NCI-H146 treated with DMSO at 0.1 percent for 48 hours (cell line): ENCODE results near the gene FNDC7.
"Not testable (repeated sequence)": the region's sequence is repeated elsewhere in the genome, so short reads cannot be mapped to it uniquely, and the experiment has no call there.

Source experiments
- DNase-seq: peaks from one replicate; lab custom pipeline; 2025; ENCODE audit not compliant: unreplicated experiment; lab: John Stamatoyannopoulos, UW

Gene FNDC7

DNA sequence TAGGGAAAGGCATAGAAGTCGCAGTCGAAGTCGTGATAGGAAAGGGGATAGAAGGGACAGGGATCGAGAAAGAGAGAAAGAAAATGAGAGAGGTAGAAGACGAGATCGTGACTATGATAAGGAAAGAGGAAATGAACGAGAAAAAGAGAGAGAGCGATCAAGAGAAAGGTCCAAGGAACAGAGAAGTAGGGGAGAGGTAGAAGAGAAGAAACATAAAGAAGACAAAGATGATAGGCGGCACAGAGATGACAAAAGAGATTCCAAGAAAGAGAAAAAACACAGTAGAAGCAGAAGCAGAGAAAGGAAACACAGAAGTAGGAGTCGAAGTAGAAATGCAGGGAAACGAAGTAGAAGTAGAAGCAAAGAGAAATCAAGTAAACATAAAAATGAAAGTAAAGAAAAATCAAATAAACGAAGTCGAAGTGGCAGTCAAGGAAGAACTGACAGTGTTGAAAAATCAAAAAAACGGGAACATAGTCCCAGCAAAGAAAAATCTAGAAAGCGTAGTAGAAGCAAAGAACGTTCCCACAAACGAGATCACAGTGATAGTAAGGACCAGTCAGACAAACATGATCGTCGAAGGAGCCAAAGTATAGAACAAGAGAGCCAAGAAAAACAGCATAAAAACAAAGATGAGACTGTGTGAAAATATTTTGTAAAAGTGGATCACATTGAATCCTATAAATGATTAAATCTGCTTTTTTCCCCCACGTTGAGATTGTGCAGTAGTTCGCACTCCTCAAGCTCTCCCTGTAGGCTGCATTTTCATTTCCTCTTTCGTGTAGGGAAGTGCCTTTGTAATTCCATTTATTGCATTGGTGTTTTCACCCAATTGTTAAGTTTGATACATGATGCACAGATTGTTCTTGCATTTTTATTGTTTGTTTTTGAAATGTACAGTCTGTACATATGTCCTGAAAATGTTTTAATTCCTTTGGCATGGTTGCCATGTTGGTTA is 13.1 kb upstream of the FNDC7 start:
- no peak for DNase-seq

DNA sequence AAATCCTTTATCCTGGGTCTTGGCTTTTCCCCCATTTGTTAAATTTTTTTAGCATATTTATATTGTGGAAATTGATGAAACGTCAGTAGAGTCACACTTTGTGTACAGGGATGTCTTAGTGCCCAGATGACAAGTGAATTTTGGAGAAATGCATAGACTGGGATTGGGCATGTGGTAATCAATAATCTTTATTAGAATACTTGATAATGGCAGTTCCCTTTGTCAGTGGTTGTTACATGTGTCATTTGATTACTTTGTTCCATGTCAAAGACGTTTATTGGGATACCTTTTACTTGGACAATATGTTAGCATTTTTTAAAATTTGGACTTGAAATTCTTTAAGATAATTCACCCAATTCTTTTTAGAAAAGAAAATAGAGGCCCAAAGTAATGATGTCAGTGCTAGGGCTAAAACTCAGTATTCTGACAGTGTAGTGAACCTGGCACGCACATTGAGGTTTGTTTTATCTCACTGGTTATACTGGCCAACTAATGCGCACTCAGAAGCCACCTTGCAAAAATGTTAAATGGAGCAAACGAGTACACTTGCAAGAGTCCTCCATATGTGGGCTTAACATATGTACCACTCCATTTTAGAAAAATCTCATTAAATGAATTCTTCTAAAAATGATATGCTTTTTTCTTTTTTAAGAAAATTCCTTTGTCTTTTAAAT is 11.4 kb upstream of the FNDC7 start:
- no peak for DNase-seq

DNA sequence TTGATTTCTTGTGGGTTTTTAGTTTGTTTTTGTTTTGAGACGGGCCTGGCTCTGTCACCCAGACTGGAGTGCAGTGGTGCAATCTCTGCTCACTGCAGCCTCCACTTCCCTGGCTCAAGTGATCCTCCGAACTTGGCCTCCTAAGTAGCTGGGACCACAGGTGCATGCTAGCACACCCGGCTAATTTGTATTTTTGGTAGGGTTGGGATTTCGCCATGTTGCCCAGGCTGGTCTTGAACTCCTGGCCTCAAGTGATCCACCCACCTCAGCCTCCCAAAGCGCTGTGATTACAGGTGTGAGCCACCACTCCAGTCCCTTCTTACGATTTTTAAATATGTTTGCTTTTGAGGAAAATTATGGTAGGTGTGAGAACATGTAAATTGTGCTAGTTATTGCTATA is 10.6 kb upstream of the FNDC7 start:
- not testable (repeated sequence) for DNase-seq

DNA sequence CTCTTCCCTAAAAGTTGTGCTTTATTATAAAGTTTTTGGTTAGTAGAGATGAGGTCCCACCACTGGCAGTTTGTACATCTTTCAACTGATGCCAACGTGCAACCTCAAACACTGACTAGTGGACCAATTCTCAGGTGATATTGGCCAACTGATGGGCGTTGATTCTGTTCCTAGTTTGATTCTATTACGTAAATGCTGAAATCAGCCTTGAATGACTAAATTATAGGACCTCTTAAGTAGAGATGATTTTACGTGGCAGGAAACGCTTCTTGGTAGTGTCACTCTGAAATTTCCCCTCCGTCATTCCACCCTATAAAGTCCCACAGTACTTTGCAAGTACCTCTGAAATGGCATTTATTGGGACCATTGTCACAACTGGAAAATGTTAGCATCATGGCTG is 8.8 kb upstream of the FNDC7 start:
- DNase-seq: no peak

DNA sequence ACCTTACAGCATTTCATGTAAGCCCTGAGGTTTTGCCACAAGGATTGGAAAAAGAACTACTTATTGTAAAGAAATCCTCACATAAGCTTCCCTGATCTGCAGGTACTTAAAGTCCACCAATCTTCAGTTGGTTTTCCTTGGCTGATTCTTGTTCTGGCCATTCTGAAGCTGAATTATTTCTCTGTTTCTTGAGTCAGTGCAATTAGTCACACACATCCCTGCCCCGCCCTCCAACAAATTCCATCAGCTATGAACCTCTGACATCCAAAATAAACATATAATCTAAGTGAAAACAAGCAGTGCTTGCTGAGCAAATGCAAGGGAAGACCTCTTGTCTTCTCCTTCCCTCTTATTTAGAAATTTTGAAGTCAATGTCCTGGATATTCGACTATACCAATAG is 8.2 kb upstream of the FNDC7 start:
- no peak for DNase-seq

DNA sequence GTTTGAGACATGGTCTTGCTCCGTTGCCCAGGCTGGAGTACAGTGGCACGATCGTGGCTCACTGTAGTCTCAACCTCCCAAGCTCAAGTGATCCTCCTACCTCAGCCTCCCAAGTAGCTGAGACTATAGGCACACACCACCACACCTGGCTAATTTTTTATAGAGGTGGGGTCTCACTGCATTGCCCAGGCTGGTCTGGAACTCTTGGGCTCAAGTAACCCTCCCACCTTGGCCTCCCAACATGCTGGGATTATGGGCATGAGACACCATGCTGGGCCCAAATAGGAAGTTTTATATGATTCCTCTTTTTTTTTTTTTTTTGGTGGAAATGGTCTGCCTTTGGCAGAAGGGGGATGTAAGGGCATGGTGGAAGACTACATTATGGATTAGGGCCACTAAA is 6.1 kb upstream of the FNDC7 start:
- no peak for DNase-seq

- DNase-seq: no peak
These were observed 3.7 kb upstream of the FNDC7 start for GRCh38 chr1:108708691-108709660.

DNA sequence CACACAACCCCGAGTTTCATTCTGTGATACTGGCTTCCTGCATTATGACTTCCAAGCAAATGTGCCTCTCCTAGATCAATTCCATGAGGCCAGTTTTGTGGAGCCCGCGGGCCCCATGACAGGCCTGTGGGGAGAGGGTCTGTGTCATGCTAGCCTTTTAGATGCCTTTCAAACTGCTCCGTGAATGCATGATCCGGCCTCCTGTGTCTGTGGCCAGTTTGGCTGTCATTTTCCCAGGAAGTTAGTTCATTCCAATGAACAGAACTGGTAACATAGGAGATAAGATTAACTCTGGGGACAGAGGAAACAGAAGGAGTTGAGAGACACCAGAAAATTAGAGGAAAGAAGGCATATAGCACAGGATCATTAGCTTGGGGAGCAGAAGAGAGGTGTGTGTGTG is 3.2 kb downstream of the FNDC7 start:
- DNase-seq: no peak

DNA sequence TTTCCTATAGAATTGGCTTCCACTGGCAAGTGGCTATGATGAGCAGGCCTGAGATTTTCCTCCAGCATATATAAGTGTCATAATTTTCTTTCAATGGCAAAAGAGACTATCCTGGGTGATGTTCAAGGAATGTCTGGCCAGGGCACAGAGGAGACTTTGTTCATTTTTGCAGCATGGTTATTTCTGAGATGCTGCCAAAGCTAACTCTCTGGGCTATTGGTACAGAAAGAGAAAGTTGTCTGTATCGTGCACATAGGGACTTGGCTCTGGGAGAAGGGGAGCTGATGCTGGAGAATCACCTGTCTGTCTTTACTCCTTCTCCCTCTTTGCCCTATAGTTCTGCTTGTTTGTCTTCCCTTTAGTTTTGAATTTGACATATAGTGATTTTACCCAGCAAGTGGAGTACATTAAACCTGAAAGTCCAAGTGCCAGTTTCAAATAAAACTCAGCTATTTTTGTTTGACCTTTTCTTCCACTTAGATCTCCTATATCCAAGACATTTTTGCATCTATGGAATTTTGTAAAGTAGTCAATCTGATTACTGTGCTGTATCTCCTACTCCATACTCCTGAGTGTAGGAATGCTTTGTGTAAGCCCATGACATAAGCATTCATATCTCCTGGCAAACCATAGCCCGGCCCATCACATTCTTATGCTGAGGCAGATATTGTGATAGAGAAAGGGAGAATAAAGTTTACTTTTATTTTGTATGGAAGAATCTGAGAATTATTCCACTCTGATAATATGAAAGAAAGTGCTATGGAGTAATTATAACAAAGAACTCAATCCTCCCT is 3.9 kb downstream of the FNDC7 start:
- no peak for DNase-seq

GRCh38 chr1:108717774-108718316 is 5.1 kb downstream of the FNDC7 start:
- no peak for DNase-seq

DNA sequence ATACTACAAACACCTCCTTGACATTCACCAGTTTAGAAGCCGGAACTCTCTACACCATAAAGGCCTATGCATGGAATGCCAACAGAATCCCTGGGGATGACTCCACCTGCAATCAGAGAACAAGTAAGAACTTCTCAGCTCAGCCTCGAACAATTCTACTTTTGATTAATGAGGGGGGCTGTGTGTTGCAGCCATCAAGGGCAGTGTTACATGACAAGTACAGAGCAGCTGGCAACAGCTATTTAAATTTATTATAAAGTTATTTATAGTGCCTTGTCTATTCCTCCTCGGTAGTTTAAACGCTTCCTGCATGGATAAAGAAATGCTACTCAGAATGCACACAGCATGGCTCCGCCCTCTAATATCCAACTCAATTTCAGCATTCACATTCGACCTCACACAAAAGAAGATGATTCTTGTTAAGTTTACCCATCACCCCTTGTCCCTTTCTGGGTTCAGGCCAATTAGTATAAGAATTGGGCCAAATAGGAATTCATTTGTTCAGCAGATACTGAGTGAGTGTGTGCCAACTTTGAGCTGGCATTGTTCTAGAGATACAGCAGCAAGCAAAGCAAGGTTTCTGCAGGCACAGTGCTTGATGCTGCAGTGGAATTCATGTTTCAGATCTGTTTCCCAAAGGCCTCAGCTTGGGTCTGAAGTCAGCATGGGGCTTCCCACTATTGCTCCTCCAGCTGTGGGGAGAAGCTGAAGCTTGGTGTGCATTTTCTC is 6.4 kb downstream of the FNDC7 start:
- no peak for DNase-seq

DNA sequence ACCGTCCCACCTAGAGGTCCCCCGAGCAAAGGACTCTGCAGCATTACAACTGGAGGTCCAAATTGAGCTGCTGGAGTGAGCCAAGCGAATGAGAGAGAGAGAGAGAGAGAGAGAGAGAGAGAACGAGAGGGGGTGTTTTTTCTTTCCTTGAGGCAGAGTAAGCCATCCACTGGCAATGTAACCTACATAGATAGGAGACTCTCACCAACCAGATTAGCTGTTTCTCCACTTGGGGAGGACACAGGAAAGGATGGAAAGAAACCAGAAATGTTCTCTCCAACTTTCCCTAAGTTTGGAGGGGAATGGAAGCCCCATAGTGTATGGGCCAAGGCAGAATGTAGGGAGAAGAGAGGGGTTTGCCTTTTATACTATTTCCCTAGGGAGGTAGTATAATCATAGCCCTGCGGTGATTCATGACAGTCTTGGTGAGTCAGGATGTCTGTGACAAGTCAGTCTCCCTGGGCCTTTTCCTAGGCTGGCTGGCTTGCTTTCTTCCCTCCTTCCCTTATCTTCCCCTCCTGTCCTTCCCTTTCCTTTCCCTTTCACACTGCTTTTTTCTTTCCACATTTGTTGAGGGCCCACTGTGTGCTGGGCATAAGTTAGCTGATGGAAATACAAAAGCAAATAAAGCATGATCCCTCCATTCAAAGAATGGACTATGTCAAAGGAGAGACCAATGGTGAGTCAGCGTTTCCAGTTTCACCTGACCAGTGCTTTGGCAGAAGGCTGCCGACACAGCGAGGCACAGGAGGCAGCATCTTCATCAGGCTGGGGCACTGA is 7.1 kb downstream of the FNDC7 start:
- DNase-seq: no peak

DNA sequence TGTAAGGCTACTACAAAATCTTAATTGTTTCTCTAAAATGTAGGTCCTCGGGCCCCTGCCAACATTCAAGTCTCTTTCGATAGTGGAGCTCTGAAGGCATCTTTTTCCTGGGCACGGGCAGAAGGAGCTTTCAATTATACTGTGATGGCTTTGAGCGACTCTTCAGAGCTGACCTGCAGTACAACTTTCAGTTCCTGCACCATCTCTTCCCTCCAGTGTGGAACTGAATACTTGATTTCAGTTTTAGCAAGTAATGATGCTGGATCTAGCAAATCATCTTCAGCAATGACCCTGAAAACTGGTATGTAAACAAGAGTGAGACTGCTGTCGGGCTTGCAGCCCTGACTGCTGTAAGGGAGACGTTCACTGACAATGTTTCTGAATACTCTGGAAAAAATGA is 9.6 kb downstream of the FNDC7 start:
- DNase-seq: no peak

DNA sequence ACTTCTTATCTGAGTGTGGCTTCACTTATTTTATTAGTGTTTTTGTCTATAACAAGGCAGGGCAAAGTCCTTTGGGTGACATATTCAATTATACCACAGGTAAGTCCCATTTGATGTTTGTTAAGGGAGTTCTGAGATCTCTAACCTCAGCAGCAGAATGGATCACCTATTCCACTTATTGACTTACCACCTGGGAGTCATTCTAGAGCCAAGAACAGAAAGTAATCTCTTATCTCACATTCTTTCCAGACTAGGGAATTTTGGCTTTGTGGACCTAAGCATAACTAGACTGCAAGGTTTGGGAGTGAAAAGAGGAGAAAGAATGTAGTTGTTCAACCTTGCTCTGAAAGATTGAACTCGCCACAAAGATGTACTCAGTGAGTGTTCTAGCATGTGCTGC is 13.2 kb downstream of the FNDC7 start:
- DNase-seq: no peak

DNA sequence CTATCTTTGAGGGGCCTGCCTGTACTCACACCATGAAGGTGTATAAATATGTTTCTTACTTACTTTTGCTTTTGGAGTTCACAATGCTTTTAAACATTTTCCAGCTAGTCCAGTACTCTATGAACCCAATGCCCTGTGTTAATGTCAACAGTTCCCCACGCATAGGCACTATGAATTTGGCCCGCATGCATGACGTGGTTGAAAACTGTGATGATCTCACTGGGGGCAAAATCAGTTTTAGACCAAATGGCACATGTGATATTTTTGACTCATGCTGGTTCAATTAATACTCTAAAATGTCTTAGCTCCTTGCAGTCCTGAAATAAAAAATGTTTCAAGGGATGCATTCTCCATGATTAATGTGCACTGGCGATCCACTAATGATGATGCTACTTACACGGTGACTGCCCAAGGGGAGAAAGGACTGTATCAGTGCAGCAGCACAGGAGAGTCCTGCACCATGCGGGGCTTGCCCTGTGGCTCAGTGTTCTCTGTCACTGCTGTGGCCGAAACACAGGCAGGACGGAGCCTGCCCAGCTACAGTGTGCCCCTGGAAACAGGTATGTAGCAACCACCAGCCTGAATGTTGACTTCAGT is 15.7 kb downstream of the FNDC7 start:
- DNase-seq: no peak

GRCh38 chr1:108729481-108729880 is 16.8 kb downstream of the FNDC7 start:
- no peak for DNase-seq

DNA sequence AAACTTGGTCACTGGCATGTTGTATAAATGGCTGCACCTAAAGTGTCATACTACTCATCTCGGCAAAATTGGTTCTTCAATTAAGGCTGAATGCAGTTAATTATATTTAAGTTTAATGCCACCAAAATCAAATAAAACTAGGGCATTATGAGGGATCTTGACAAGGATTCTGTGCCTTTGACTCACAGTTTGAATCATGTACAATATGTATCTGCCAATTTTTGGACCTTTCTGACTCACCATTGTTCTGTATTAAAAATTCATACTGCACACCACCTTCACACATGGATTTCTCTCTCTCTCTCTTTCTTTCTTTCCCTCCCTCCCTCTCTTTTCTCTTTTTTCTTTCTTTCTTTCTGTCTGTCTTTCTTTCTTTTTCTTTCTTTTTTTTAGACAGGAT is 19.7 kb downstream of the FNDC7 start:
- DNase-seq: no peak

GRCh38 chr1:108734171-108734865 is 21.6 kb downstream of the FNDC7 start:
- DNase-seq: no peak
